K562 (cell line): ENCODE measurements around the gene UROS. TPM values are rescaled to one million over a fixed set of nuclear protein-coding genes. Genes with fewer than 3 reads are reported as not detected.

Experiments used
- ATAC-seq: fragments of 200-7000 bp; cut with Tn5 transposase; 3 replicates; pipeline ENCODE4 v1.9.1; 2020; ENCODE audit warnings: moderate library complexity
- BruUV-seq: library from RNA; stranded (reverse); fragments of 400-500 nt; replicated peaks from 2 replicates; lab custom pipeline; 2021; lab: Mats Ljungman, UMichigan
- CTCF ChIA-PET: fragments of 300-600 bp; formaldehyde crosslinking; extraction: SDS; loops from one replicate; lab custom pipeline; 2021; ENCODE audit warnings: low intra/inter-chr PET ratio; lab: Yijun Ruan, JAX
- POLR2A ChIA-PET: fragments of 300-600, 350-650 bp; sonication (Branson Sonifier 250); formaldehyde crosslinking; extraction: SDS; loops from one replicate; lab custom pipeline; 2021; ENCODE audit warnings: antibody characterized with exemption, inconsistent platforms; lab: Yijun Ruan, JAX
- DNase-seq, 4 experiments: peaks; one replicate each; pipeline versions ENCODE4 v3.0.0 to v3.0.0-alpha.2; 2011 to 2018; ENCODE audit warnings: low spot score in 3 of 4, mixed read lengths in 3 of 4; ENCODE audit errors: extremely low read depth in 1 of 4
- FAIRE-seq: peaks from 2 replicates; lab custom pipeline; 2011; peaks lifted over from hg19 to GRCh38; lab: Jason Lieb, UNC
- H2AFZ ChIP-seq: 2 replicates; pipeline ENCODE4 v1.6.0; 2011; ENCODE audit warnings: low read depth, low read length, control low read depth, inconsistent platforms
- H3K27ac ChIP-seq: fragments of 200-600 bp; 3 replicates; pipeline ENCODE4 v1.8.0; 2011; ENCODE audit warnings: low read depth, mild to moderate bottlenecking, control low read depth, inconsistent platforms, low read length, moderate library complexity, mixed read lengths; ENCODE audit errors: extremely low read depth
- H3K27me3 ChIP-seq, 2 experiments: fragments of 300-600 bp in 1 of 2; 2 replicates in 1 of 2; 3 replicates in 1 of 2; pipeline versions ENCODE4 v1.6.0 to v1.8.0; 2011; ENCODE audit warnings: inconsistent platforms in 2 of 2, low read length in 2 of 2, mild to moderate bottlenecking in 1 of 2, mixed read lengths in 1 of 2, moderate library complexity in 1 of 2; ENCODE audit not compliant: control insufficient read depth in 2 of 2, insufficient read depth in 2 of 2
- H3K36me3 ChIP-seq: fragments of 300-600 bp; 3 replicates; pipeline ENCODE4 v1.8.0; 2011; ENCODE audit warnings: mild to moderate bottlenecking, low read length, inconsistent platforms; ENCODE audit not compliant: control insufficient read depth, insufficient read depth
- H3K4me1 ChIP-seq, 2 experiments: fragments of 200-600 bp in 1 of 2; replicated peaks in 1 of 2; 2 replicates in 1 of 2; 3 replicates in 1 of 2; pipeline versions ENCODE4 v1.5.1 to v1.8.0; 2011; ENCODE audit warnings: inconsistent platforms in 2 of 2, low read length in 2 of 2, mild to moderate bottlenecking in 1 of 2, mixed read lengths in 1 of 2, moderate library complexity in 1 of 2; ENCODE audit not compliant: control insufficient read depth in 2 of 2, insufficient read depth in 2 of 2
- H3K4me2 ChIP-seq: 2 replicates; pipeline ENCODE4 v1.6.1; 2011; ENCODE audit warnings: low read length, control low read depth, inconsistent platforms, mixed read lengths; ENCODE audit not compliant: insufficient read depth
- H3K4me3 ChIP-seq: fragments of 200-600 bp; sonication (generic), shearing (Covaris generic); 2 replicates; pipeline ENCODE4 v1.5.1; 2016; ENCODE audit warnings: control low read depth, inconsistent platforms
- H3K79me2 ChIP-seq: fragments of 200-600 bp; 3 replicates; pipeline ENCODE4 v1.8.0; 2011; ENCODE audit warnings: low read length, inconsistent platforms; ENCODE audit not compliant: control insufficient read depth, insufficient read depth
- H3K9ac ChIP-seq, 2 experiments: 2 replicates each; pipeline versions ENCODE4 v1.6.0 to v1.6.1; 2011; ENCODE audit warnings: low read depth in 2 of 2, low read length in 2 of 2, control low read depth in 1 of 2, inconsistent platforms in 1 of 2, mild to moderate bottlenecking in 1 of 2, mixed read lengths in 1 of 2; ENCODE audit not compliant: insufficient read depth in 1 of 2
- H3K9me1 ChIP-seq: one replicate; pipeline ENCODE4 v1.6.0; 2011; ENCODE audit warnings: inconsistent platforms, mild to moderate bottlenecking, low read length, moderate library complexity; ENCODE audit not compliant: control insufficient read depth, insufficient read depth
- H3K9me3 ChIP-seq: replicated peaks from 2 replicates; pipeline ENCODE4 v1.5.1; 2011; ENCODE audit warnings: low read depth, low read length, inconsistent platforms; ENCODE audit not compliant: control insufficient read depth, insufficient read depth
- H4K20me1 ChIP-seq: replicated peaks from 2 replicates; pipeline ENCODE4 v1.6.1; 2011; ENCODE audit warnings: low read length, inconsistent platforms, mixed read lengths; ENCODE audit not compliant: control insufficient read depth, insufficient read depth
- CREB1 ChIP-seq, 2 experiments: sonication (generic) in 1 of 2; formaldehyde crosslinking in 1 of 2; IDR thresholded peaks; 2 replicates each; pipeline versions ENCODE4 v1.6.1 to v1.8.0; 2012 to 2022; ENCODE audit warnings: inconsistent platforms in 1 of 2, mild to moderate bottlenecking in 1 of 2, missing genetic modification reagents in 1 of 2, moderate library complexity in 1 of 2
- CREB3L1 ChIP-seq: fragments of 450-650 bp; IDR thresholded peaks from 2 replicates; pipeline ENCODE4 v1.6.1; 2014; ENCODE audit warnings: low read depth, mild to moderate bottlenecking, moderate library complexity, borderline replicate concordance
- FOXK2 ChIP-seq, 2 experiments: fragments of 450-650 bp; IDR thresholded peaks in 1 of 2; conservative IDR thresholded peaks in 1 of 2; 2 replicates each; pipeline ENCODE4 v1.6.1; 2016; ENCODE audit warnings: low read depth in 2 of 2, mild to moderate bottlenecking in 1 of 2
- LARP7 ChIP-seq: fragments of 450-650 bp; IDR thresholded peaks from 2 replicates; pipeline ENCODE4 v1.6.1; 2016
- MAFK ChIP-seq: IDR thresholded peaks from 2 replicates; pipeline ENCODE4 v1.6.1; 2011; ENCODE audit warnings: low read length, improper control_type of control experiment
- MAX ChIP-seq: sonication (generic); formaldehyde crosslinking; IDR thresholded peaks from 2 replicates; pipeline ENCODE4 v1.9.0; 2022; ENCODE audit warnings: mild to moderate bottlenecking, missing genetic modification reagents
- POU5F1 ChIP-seq: fragments of 150-350 bp; IDR thresholded peaks from 2 replicates; pipeline ENCODE4 v1.6.1; 2014; ENCODE audit warnings: borderline replicate concordance, low read length, low read depth, mild to moderate bottlenecking; ENCODE audit not compliant: partially characterized antibody
- RBM14 ChIP-seq: fragments of 200-400 bp; formaldehyde crosslinking; IDR thresholded peaks from 2 replicates; pipeline ENCODE4 v1.6.1; 2018; ENCODE audit warnings: low read depth, mild to moderate bottlenecking, low read length, moderate library complexity, borderline replicate concordance; ENCODE audit not compliant: insufficient read depth
- SMARCC2 ChIP-seq: fragments of 450-650 bp; IDR thresholded peaks from 2 replicates; pipeline ENCODE4 v1.6.1; 2017; ENCODE audit warnings: antibody characterized with exemption, moderate library complexity, mild to moderate bottlenecking, low read depth
- ZBED1 ChIP-seq: IDR thresholded peaks from 2 replicates; pipeline ENCODE4 v1.6.1; 2014
- ZKSCAN3 ChIP-seq: fragments of 250-450 bp; sonication (Bioruptor Pico); IDR thresholded peaks from 2 replicates; pipeline ENCODE4 v1.4.0; 2020
- ZSCAN32 ChIP-seq: fragments of 450-650 bp; formaldehyde crosslinking; IDR thresholded peaks from 2 replicates; pipeline ENCODE4 v1.4.0; 2020; ENCODE audit warnings: mild to moderate bottlenecking, moderate library complexity
- WGBS: fragments of 100-300 bp; shearing (Covaris generic); methylation state at CpG from one replicate; pipeline ENCODE4 v1.1.6; 2016; ENCODE audit warnings: low coverage, mixed read lengths; ENCODE audit not compliant: insufficient coverage; ENCODE audit errors: missing lambda C conversion rate; 5-methylcytosine and 5-hydroxymethylcytosine counted together
- in situ Hi-C: fragments of 300-500 bp; cut with MboI; formaldehyde crosslinking; loops from 4 replicates; pipeline ENCODE4 v1.15.0; 2018; ENCODE audit warnings: inconsistent platforms, mixed read lengths
- intact Hi-C: fragments of 100-400 bp; cut with micrococcal nuclease; formaldehyde crosslinking; loops from 2 replicates; pipeline ENCODE4 v1.14.2; 2022
- polyA plus RNA-seq, 8 experiments: library from polyadenylated mRNA; depleted of rRNA in 4 of 8; stranded (reverse) in 5 of 8; unstranded in 3 of 8; fragments of >200 nt; fragmentation: Nextera tagmentation in 2 of 8; fragmentation: Illumina TruSeq in 1 of 8; extraction: Ambion mirVana in 2 of 8; extraction: Trizol in 1 of 8; gene quantifications; 2 replicates each; pipeline versions ENCODE4 v1.2.1 to v1.2.3, GENCODE V29; 2011 to 2014; ENCODE audit warnings: inconsistent platforms in 1 of 8, missing spikeins in 1 of 8
- total RNA-seq, 7 experiments: library from RNA; depleted of rRNA in 6 of 7; stranded (reverse); fragments of >200 nt in 6 of 7; fragmentation: Illumina TruSeq in 2 of 7; extraction: Trizol in 2 of 7; gene quantifications; 2 replicates each; pipeline versions ENCODE4 v1.2.1 to v1.2.3, GENCODE V29; 2011 to 2021; ENCODE audit warnings: low replicate concordance in 1 of 7

The UROS gene
- total and polyA plus RNA-seq, 9 of the 15 experiments (the other 6 are each of a cell fraction or from before 2014, with no cell fraction given), result 6.4 to 39.1 (median 32.3) TPM

GRCh38 chr10:125762692-125763648, 60.1 kb downstream of the UROS start:
- peaks cover 56% of the 10 kb centered on the region; the same call in 2 of the 3 replicates for H3K36me3 ChIP-seq

More at GRCh38 chr10:125762692-125763648, 60.1 kb downstream of the UROS start:
- intact Hi-C loops (no loop called here), in situ Hi-C loops (no loop called here)
- ChIA-PET POLR2A (no interaction called here), CTCF (interaction anchor here (0.5 to 0.6 kb wide), 2 partner anchors 21 to 407 kb away, joined by 3 to 8 read pairs; no protein-coding TSS in a partner anchor)
- Histone ChIP-seq H3K4me3 (no peak overlapping the region), H3K4me2 (no peak overlapping the region), H3K27me3 (no peaks in the 10 kb centered on the region), H3K4me1 (no peaks in the 10 kb centered on the region), H3K27ac (no peak overlapping the region), H3K79me2 (no peaks in the 10 kb centered on the region), H4K20me1 (no peaks in the 10 kb centered on the region), H3K9me3 (no peaks in the 10 kb centered on the region), H3K9me1 (no peaks in the 10 kb centered on the region), H3K9ac (no peak overlapping the region), H2AFZ (no peak overlapping the region)
- WGBS, result 94% methylated on average over 15 of the region's 24 CpGs
- no peak for FAIRE-seq
- ATAC-seq, result no peak
- DNase-seq, result no peak
- no TSS peak for BruUV-seq
- TF ChIP-seq MAFK (no peak), SMARCC2 (no peak), RBM14 (no peak), ZBED1 (no peak), CREB3L1 (no peak), CREB1 (IDR thresholded peaks at IDR 0.05) (no peak), CREB1 (CRISPR knock-in tag; IDR thresholded peaks at IDR 0.05) (no peak), ZSCAN32 (CRISPR knock-in tag) (no peak), ZKSCAN3 (no peak), POU5F1 (no peak), FOXK2 (conservative IDR thresholded peaks at IDR 0.05 in 1 of 2, IDR thresholded peaks at IDR 0.05 in 1 of 2; ENCODE audit: low read depth in 2 of 2) (no peak), LARP7 (no peak), MAX (CRISPR knock-in tag) (no peak)
